Lower leg skin (tissue), 4 donors: ENCODE results near the gene VPS37B. TPM values are rescaled to one million over a fixed set of nuclear protein-coding genes. Genes with fewer than 3 reads are reported as not detected.

Experiments
- DNase-seq, 2 donors: peaks; one replicate each; pipeline ENCODE4 v3.0.0-alpha.2; 2019; ENCODE audit warnings: low spot score in 2 of 2
- H3K4me3 ChIP-seq: fragments of 200-600 bp; sonication (generic); 2 replicates; pipeline ENCODE4 v1.5.1; 2017; ENCODE audit warnings: mild to moderate bottlenecking, low read depth; ENCODE audit not compliant: poor library complexity, severe bottlenecking
- CTCF ChIP-seq, 3 donors: fragments of 450-650 bp; IDR thresholded peaks; one replicate each; pipeline ENCODE4 v1.5.1; 2016; ENCODE audit warnings: antibody characterized with exemption in 3 of 3, mild to moderate bottlenecking in 3 of 3, moderate library complexity in 2 of 3
- POLR2A ChIP-seq, 2 donors: fragments of 450-650 bp; IDR thresholded peaks; one replicate each; pipeline ENCODE4 v1.6.1; 2016 to 2017; ENCODE audit warnings: antibody characterized with exemption in 2 of 2, mild to moderate bottlenecking in 1 of 2, moderate library complexity in 1 of 2
- WGBS, 2 donors: methylation state at CpG; one replicate each; pipeline ENCODE4 v1.1.5; 2018; 5-methylcytosine and 5-hydroxymethylcytosine counted together
- intact Hi-C: fragments of 100-400 bp; cut with DNase I; formaldehyde crosslinking; loops from one replicate; pipeline ENCODE4 v1.15.0; 2023; ENCODE audit warnings: low total_unique reads
- total RNA-seq, 4 donors: library from RNA; depleted of rRNA; stranded (reverse); fragments of >200 nt; gene quantifications; one replicate each; pipeline ENCODE4 v1.1.0, GENCODE V29; 2016

VPS37B gene
- total RNA-seq, 4 donors from 2014 or later: 27.7 to 47.8 (median 42.3) TPM

- H3K4me3 ChIP-seq: no peak overlapping the region
- 90 to 94% methylated on average over 11 of the region's 11 CpGs for WGBS, 2 donors
- intact Hi-C loops: no loop called here
- peak in 1 of 2 donors; percentile 79 for DNase-seq
- no peak for TF ChIP-seq CTCF (IDR thresholded peaks at IDR 0.05)
Measured at GRCh38 chr12:122870163-122870842, 25.6 kb downstream of the VPS37B start.

DNA sequence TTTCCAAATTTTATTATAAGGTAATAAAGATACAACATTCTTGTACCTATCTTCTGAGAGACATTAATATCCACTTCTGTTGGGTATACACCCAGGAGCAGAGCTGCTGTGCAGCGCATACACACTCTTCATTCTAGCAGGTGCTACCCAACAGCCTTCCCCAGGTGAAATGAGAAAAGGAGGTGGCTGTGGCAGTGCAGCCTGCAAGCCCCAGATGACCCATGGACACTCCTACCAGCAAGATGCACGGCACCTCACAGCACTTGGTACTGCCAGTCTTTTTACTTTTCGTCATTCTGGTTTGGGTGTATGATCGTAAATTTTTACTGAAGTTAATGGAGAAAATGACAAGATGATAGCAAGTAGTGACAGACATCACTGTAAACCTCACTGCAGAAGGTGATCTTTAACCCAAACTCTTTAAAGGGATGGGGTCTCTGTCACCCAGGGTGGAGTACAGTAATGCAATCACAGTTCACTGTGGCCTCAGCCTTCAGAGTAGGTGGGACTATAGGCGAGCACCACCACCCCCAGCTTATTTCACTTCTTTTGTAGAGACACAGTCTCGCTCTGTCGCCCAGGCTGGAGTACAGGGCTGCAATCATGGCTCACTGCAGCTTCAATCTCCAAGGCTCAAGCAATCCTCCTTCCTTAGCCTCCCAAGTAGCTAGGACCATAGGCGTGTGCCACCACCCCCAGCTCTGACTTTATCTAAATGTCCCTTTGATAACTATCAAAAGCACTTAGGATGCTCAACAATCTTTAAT, 26.5 kb downstream of the VPS37B start:
- TF ChIP-seq POLR2A (IDR thresholded peaks at IDR 0.05) (no peak), CTCF (IDR thresholded peaks at IDR 0.05) (no peak)
- H3K4me3 ChIP-seq: no peak overlapping the region
- intact Hi-C loops: no loop called here
- WGBS, 2 donors: 87 to 90% methylated on average over 8 of the region's 8 CpGs
- DNase-seq: peak in 1 of 2 donors; percentile 56

- DNase-seq: peak in 1 of 2 donors; percentile 73
- TF ChIP-seq POLR2A (IDR thresholded peaks at IDR 0.05) (no peak), CTCF (IDR thresholded peaks at IDR 0.05) (no peak)
- 88% methylated on average over 13 of the region's 13 CpGs for WGBS, 2 donors
- H3K4me3 ChIP-seq: no peak overlapping the region
- intact Hi-C loops: no loop called here
Measured at GRCh38 chr12:122868471-122869177, 27.3 kb downstream of the VPS37B start.

GRCh38 chr12:122867691-122868461, 28.0 kb downstream of the VPS37B start:
- DNase-seq: peak in 1 of 2 donors; percentile 88
- no peak overlapping the region for H3K4me3 ChIP-seq
- 50 to 63% methylated on average over 20 to 30 of the region's 33 CpGs for WGBS, 2 donors
- intact Hi-C loops: no loop called here
- TF ChIP-seq POLR2A (IDR thresholded peaks at IDR 0.05) (no peak), CTCF (IDR thresholded peaks at IDR 0.05) (no peak)

GRCh38 chr12:122866950-122867607, 28.8 kb downstream of the VPS37B start:
- intact Hi-C loops: no loop called here
- 84 to 86% methylated on average over 36 of the region's 36 CpGs for WGBS, 2 donors
- H3K4me3 ChIP-seq: no peak overlapping the region

More at GRCh38 chr12:122866950-122867607, 28.8 kb downstream of the VPS37B start:
- no peak for TF ChIP-seq POLR2A (IDR thresholded peaks at IDR 0.05)
- TF ChIP-seq CTCF (IDR thresholded peaks at IDR 0.05): no peak
- DNase-seq: peak in 1 of 2 donors; percentile 85
